Neural cell (in vitro differentiated cells): Measurements from ENCODE around the gene GNAQ.

Experiments
- CTCF ChIP-seq: fragments of 450-650 bp; IDR thresholded peaks from 2 replicates; pipeline ENCODE4 v1.5.1; 2014; ENCODE audit warnings: antibody characterized with exemption, mild to moderate bottlenecking, moderate library complexity; ENCODE audit not compliant: poor library complexity, severe bottlenecking
- EP300 ChIP-seq: fragments of 450-650 bp; conservative IDR thresholded peaks from 2 replicates; pipeline ENCODE4 v1.6.1; 2014; ENCODE audit warnings: antibody characterized with exemption, mild to moderate bottlenecking, moderate library complexity; ENCODE audit not compliant: poor library complexity, severe bottlenecking
- EZH2 ChIP-seq: fragments of 200-600, 300-800 bp; shearing (Covaris generic), sonication (generic); IDR thresholded peaks from 2 replicates; pipeline ENCODE4 v1.6.1; 2014; ENCODE audit warnings: antibody characterized with exemption, low read length, borderline replicate concordance, mild to moderate bottlenecking; ENCODE audit not compliant: insufficient read depth, poor library complexity, severe bottlenecking
- POLR2AphosphoS5 ChIP-seq: IDR thresholded peaks from 2 replicates; pipeline ENCODE4 v1.6.1; 2012
- RAD21 ChIP-seq: fragments of 450-650 bp; conservative IDR thresholded peaks from 2 replicates; pipeline ENCODE4 v1.6.1; 2014; ENCODE audit warnings: antibody characterized with exemption, mild to moderate bottlenecking, moderate library complexity
- REST ChIP-seq: IDR thresholded peaks from 2 replicates; pipeline ENCODE4 v1.6.1; 2012; ENCODE audit warnings: borderline replicate concordance
- SMC3 ChIP-seq: fragments of 450-650 bp; conservative IDR thresholded peaks from 2 replicates; pipeline ENCODE4 v1.6.1; 2014; ENCODE audit warnings: antibody characterized with exemption, mild to moderate bottlenecking, moderate library complexity; ENCODE audit not compliant: poor library complexity
- TAF1 ChIP-seq: IDR thresholded peaks from 2 replicates; pipeline ENCODE4 v1.6.1; 2012; ENCODE audit warnings: low read depth

GRCh38 chr9:77743386-77743785, 288.2 kb downstream of the GNAQ start:
- no peak for TF ChIP-seq RAD21
- TF ChIP-seq TAF1 = no peak
- TF ChIP-seq CTCF = no peak
- no peak for TF ChIP-seq EZH2
- TF ChIP-seq POLR2AphosphoS5 = no peak
- TF ChIP-seq EP300 = no peak
- TF ChIP-seq SMC3 = no peak
- TF ChIP-seq REST = no peak
